Gastroesophageal sphincter (tissue), 3 donors: ENCODE data around the gene PLA2R1.

Source experiments
- CTCF ChIP-seq, 4 experiments: fragments of 200-600 bp in 2 of 4; fragments of 450-650 bp in 2 of 4; sonication (generic) in 1 of 4; IDR thresholded peaks; one replicate each; pipeline ENCODE4 v1.5.1; 2017 to 2019; ENCODE audit warnings: antibody characterized with exemption in 4 of 4, mild to moderate bottlenecking in 2 of 4, moderate library complexity in 2 of 4
- POLR2A ChIP-seq, 2 donors: fragments of 450-650 bp; IDR thresholded peaks; one replicate each; pipeline ENCODE4 v1.6.1; 2017; ENCODE audit warnings: antibody characterized with exemption in 2 of 2, mild to moderate bottlenecking in 2 of 2, moderate library complexity in 1 of 2
- POLR2AphosphoS5 ChIP-seq: sonication (generic); formaldehyde crosslinking; IDR thresholded peaks from one replicate; pipeline ENCODE4 v1.6.1; 2017; ENCODE audit warnings: antibody characterized with exemption

- no peak for TF ChIP-seq CTCF (IDR thresholded peaks at IDR 0.05)
- TF ChIP-seq POLR2A (IDR thresholded peaks at IDR 0.05), result no peak
- no peak for TF ChIP-seq POLR2AphosphoS5
Measured at GRCh38 chr2:160104115-160104514, 41.7 kb upstream of the PLA2R1 start.
